ENCODE measurements around the gene THAP7.
"Not testable (repeated sequence)": the region's sequence is repeated elsewhere in the genome, so short reads cannot be mapped to it uniquely, and the experiment has no call there.

The THAP7 gene

GRCh38 chr22:20977019-20977418 lies 24.9 kb downstream of the THAP7 start:
- no peak for DNase-seq

GRCh38 chr22:20976291-20976877 lies 25.5 kb downstream of the THAP7 start:
- DNase-seq: no peak

GRCh38 chr22:20975541-20976290 lies 26.2 kb downstream of the THAP7 start:
- DNase-seq: no peak

- no peak for DNase-seq
Measured at GRCh38 chr22:20974336-20974955, 27.5 kb downstream of the THAP7 start.

GRCh38 chr22:20973634-20974286 lies 28.2 kb downstream of the THAP7 start:
- no peak for DNase-seq

DNA sequence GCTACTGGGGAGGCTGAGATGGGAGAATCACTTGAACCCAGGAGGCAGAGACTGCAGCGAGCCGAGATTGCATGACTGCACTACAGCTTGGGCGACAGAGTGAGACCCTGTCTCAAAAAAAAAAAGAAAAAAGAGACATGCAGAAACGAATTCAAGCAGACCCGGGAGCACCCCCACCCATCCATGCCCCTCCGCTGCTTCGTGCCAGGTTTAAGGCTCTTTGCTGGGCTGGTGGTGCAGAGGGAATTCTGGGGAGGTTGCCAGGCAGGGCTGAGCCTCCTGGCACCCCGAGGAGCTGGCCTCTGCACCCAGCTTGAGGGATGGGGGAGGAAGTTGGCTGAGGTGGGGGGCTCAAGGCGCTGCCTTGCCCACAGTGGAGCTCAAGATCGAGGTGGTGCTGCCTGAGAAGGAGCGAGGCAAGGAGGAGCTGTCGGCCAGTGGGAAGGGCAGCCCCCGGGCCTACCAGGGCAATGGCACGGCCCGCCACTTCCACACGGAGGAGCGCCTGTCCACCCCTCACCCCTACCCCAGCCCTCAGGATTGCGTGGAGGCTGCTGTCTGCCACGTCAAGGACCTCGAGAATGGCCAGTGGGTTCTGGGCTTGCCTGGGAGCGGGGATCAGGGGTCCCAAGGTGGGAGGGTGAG lies 28.9 kb downstream of the THAP7 start:
- no peak for DNase-seq

DNA sequence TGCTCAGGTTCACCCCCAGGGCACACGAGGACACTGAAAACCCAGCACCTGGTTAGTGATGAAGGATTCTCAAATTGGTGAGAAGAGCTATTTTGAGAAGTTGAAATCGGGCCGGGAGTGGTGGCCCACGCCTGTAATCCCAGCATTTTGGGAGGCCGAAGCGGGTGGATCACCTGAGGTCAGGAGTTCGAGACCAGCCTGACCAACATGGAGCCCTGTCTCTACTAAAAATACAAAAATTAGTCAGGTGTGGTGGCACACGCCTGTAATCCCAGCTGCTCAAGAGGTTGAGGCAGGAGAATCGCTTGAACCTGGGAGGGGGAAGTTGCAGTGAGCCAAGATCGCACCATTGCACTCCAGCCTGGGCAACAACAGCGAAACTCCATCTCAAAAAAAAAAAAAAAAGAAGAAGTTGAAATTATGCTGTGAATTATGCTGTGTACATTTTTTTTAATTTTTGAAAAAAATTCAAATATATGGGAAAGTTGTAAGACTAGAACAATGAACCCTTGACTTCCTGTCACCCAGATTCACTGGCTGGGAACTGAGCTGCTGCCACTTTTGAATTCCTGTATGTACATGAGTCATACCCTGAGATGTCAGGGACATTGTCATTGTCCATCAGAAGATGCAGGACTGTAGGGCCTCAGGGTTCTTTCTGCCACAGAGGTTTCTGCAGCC lies 29.8 kb downstream of the THAP7 start:
- DNase-seq: not testable (repeated sequence)

- DNase-seq: no peak
Measured at GRCh38 chr22:20970939-20971657, 30.8 kb downstream of the THAP7 start.

DNA sequence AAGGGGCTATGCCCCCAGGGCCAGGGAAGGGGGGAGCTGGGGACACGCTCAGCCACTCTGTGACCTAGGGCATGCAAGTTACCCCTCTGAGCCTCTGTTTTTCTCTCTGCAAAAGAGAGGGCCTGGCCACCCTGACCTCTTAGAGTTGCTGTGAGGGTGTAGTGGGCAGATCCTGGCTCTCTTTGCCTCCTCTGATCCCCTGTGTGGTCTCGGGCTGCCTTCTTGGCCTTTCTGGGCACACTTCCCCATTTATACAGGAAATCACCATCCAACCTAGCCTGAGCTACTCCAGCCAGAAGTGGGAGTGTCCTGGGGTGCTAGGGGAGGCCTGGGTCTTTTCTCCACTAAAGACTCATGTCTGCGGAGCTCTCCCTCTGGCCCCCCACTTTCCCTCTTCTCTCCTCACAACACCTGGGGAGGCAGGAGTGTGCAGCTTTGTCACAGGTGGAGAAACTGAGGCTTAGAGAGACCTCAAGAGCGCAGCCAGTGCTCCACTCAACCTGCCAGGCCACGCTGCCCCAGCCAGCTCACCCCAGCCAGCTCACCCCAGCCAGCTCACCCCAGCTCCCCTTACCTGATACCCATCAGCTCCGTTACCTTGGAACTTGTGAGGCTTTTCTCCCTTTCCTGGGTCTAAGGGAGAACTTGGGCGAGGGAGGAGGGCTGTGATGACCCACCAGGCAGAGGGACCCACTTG lies 33.5 kb downstream of the THAP7 start:
- DNase-seq: no peak

GRCh38 chr22:20967697-20968211 lies 34.2 kb downstream of the THAP7 start:
- DNase-seq: no peak

- no peak for DNase-seq
Measured at GRCh38 chr22:20966883-20967696, 34.8 kb downstream of the THAP7 start, which contains the start of gene AIFM3. Gene AIFM3 (plus strand): TSS chr22:20967255. CDS start chr22:20967945, 690 bp downstream.

GRCh38 chr22:20965888-20966855 lies 35.7 kb downstream of the THAP7 start:
- DNase-seq: no peak

DNA sequence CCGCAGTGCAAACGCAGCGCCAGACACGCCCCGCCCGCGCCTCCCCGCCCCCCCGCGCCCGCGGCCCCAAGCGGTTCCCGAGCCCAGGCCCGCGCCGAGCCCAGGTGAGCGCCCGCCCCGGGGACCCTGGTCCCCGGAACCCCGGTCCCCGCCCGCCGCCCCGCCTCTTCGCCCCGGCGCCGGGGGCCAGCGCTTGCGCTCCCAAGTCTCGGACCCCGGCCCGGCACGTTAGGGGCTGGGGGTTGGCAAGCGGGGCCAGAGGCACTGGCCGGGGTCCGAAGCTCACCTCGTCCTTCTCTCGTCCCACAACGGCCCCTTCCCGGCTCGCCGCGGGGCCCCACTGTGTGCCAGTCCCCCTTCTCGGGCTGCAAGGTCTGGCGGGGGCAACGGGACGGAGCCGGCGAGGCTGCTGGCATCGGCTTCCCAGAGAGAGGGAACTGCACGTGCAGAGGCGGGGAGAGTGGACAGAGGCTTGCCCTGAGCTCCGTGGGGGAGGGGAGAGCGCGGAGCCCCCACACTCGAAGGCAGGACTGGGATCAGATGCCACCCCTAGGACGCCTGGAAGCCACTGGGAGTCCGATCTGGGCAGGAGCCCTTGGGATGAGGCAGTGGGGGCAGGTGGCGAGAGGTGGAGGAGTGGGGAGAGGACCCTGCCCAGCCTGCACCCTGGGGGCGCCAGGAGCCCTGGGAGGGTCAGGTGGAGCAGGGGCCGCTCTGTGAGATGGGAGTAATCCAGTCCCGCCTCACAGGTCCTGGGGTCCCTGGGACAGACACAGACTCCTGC lies 36.6 kb downstream of the THAP7 start:
- peak in 1 of 5 donors; percentile 27 for DNase-seq

- no peak for DNase-seq
Measured at GRCh38 chr22:20964799-20965103, 37.2 kb downstream of the THAP7 start.

DNA sequence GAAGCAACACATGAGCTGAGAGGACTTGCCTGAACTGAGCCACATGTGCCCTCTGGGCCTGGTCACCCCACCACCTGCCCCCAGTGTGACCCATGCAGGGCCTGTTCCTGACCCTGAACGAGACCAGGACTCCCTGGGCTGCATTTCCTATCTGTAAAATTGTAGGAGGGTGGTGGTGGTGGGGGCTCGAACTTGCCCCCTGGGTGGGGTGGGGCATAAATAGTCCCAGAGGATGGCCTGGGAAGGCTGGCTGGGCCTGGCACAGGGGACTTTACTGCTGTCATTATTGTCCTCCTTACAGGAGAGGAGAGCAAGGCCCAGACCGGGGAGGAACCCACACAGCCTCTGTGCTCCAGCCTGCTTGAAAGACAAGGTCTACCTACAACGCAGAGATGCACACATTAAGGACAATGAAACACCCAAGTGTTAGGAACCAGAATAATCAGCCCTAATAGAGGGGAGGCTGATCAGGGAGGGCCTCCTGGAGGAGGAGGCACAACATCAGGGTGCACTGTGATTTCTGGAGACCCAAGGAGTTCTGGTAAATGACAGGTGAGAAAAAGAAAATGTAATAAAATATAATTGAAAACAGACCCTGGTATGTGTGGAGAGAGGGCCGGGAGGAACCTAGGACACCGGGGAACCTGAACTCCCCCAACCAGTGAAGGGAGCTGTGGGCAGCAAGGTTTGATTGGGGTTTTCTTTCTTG lies 37.7 kb downstream of the THAP7 start:
- no peak for DNase-seq

- no peak for DNase-seq
Measured at GRCh38 chr22:20963201-20964052, 38.5 kb downstream of the THAP7 start.
